Astrocyte (in vitro differentiated cells and primary cell): Measurements from ENCODE around the gene SUMF1.

Experiments used
- CTCF ChIP-seq: IDR thresholded peaks from 2 replicates; pipeline ENCODE4 v1.5.1; 2011; ENCODE audit warnings: low read depth, mild to moderate bottlenecking, inconsistent platforms, low read length, moderate library complexity; ENCODE audit not compliant: insufficient read depth
- EZH2 ChIP-seq: IDR thresholded peaks from 2 replicates; pipeline ENCODE4 v1.6.1; 2012; ENCODE audit warnings: mild to moderate bottlenecking, low read length, inconsistent platforms; ENCODE audit not compliant: insufficient read depth

DNA sequence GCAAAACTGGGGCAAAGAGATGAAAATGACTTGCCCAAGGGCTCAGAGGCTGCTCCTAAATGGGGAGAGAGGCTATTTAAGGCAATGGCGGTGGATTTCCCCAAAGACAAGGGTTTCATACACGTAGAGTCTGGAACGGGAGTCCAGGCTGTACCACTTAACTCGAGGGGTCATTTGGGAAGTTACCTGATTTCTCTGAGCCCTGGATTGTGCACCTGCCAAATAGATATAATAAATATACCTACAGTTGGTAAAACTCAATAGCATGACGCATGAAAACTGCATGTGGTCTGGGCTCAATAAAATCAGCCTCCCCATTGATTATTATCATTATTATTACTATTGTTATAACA is 24.8 kb upstream of the SUMF1 start:
- no peak for TF ChIP-seq CTCF
- no peak for TF ChIP-seq EZH2
